ENCODE data around the gene IGFBP2.

DNA sequence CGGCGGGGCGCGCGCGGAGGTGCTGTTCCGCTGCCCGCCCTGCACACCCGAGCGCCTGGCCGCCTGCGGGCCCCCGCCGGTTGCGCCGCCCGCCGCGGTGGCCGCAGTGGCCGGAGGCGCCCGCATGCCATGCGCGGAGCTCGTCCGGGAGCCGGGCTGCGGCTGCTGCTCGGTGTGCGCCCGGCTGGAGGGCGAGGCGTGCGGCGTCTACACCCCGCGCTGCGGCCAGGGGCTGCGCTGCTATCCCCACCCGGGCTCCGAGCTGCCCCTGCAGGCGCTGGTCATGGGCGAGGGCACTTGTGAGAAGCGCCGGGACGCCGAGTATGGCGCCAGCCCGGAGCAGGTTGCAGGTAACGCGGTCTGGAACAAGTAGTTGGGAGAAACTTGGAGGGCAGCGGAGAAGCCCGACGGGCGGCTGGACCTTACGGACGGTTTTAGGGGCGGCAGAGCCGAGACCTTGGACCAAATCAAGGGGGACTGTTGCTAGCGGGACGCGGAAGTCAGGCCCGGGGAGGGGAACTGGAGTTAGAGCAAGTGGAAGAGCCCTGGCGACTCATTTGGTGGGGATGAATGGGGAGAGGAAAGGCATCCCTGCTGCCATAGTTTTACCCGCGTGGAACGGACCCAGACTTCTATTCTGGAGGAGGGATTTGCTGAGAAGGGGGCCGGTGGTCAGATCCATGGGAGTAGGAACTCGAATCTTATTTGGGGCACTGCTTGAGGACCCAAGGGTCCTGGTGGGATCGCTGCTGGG is 573 bp downstream of the IGFBP2 start:
- TF ChIP-seq, protein P1, sequence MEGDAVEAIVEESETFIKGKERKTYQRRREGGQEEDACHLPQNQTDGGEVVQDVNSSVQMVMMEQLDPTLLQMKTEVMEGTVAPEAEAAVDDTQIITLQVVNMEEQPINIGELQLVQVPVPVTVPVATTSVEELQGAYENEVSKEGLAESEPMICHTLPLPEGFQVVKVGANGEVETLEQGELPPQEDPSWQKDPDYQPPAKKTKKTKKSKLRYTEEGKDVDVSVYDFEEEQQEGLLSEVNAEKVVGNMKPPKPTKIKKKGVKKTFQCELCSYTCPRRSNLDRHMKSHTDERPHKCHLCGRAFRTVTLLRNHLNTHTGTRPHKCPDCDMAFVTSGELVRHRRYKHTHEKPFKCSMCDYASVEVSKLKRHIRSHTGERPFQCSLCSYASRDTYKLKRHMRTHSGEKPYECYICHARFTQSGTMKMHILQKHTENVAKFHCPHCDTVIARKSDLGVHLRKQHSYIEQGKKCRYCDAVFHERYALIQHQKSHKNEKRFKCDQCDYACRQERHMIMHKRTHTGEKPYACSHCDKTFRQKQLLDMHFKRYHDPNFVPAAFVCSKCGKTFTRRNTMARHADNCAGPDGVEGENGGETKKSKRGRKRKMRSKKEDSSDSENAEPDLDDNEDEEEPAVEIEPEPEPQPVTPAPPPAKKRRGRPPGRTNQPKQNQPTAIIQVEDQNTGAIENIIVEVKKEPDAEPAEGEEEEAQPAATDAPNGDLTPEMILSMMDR (conservative IDR thresholded peaks at IDR 0.05; ENCODE audit: low read depth in 2 of 2) = no peak
- TF ChIP-seq, protein P2, sequence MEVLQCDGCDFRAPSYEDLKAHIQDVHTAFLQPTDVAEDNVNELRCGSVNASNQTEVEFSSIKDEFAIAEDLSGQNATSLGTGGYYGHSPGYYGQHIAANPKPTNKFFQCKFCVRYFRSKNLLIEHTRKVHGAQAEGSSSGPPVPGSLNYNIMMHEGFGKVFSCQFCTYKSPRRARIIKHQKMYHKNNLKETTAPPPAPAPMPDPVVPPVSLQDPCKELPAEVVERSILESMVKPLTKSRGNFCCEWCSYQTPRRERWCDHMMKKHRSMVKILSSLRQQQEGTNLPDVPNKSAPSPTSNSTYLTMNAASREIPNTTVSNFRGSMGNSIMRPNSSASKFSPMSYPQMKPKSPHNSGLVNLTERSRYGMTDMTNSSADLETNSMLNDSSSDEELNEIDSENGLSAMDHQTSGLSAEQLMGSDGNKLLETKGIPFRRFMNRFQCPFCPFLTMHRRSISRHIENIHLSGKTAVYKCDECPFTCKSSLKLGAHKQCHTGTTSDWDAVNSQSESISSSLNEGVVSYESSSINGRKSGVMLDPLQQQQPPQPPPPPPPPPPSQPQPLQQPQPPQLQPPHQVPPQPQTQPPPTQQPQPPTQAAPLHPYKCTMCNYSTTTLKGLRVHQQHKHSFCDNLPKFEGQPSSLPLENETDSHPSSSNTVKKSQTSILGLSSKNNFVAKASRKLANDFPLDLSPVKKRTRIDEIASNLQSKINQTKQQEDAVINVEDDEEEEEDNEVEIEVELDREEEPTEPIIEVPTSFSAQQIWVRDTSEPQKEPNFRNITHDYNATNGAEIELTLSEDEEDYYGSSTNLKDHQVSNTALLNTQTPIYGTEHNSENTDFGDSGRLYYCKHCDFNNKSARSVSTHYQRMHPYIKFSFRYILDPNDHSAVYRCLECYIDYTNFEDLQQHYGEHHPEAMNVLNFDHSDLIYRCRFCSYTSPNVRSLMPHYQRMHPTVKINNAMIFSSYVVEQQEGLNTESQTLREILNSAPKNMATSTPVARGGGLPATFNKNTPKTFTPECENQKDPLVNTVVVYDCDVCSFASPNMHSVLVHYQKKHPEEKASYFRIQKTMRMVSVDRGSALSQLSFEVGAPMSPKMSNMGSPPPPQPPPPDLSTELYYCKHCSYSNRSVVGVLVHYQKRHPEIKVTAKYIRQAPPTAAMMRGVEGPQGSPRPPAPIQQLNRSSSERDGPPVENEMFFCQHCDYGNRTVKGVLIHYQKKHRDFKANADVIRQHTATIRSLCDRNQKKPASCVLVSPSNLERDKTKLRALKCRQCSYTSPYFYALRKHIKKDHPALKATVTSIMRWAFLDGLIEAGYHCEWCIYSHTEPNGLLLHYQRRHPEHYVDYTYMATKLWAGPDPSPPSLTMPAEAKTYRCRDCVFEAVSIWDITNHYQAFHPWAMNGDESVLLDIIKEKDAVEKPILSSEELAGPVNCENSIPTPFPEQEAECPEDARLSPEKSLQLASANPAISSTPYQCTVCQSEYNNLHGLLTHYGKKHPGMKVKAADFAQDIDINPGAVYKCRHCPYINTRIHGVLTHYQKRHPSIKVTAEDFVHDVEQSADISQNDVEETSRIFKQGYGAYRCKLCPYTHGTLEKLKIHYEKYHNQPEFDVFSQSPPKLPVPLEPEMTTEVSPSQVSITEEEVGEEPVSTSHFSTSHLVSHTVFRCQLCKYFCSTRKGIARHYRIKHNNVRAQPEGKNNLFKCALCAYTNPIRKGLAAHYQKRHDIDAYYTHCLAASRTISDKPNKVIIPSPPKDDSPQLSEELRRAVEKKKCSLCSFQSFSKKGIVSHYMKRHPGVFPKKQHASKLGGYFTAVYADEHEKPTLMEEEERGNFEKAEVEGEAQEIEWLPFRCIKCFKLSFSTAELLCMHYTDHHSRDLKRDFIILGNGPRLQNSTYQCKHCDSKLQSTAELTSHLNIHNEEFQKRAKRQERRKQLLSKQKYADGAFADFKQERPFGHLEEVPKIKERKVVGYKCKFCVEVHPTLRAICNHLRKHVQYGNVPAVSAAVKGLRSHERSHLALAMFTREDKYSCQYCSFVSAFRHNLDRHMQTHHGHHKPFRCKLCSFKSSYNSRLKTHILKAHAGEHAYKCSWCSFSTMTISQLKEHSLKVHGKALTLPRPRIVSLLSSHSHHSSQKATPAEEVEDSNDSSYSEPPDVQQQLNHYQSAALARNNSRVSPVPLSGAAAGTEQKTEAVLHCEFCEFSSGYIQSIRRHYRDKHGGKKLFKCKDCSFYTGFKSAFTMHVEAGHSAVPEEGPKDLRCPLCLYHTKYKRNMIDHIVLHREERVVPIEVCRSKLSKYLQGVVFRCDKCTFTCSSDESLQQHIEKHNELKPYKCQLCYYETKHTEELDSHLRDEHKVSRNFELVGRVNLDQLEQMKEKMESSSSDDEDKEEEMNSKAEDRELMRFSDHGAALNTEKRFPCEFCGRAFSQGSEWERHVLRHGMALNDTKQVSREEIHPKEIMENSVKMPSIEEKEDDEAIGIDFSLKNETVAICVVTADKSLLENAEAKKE (CRISPR knock-in tag; IDR thresholded peaks at IDR 0.05) = no peak
- no peak for TF ChIP-seq JUNB (IDR thresholded peaks at IDR 0.05; ENCODE audit: unreplicated experiment)
- TF ChIP-seq, protein P3, sequence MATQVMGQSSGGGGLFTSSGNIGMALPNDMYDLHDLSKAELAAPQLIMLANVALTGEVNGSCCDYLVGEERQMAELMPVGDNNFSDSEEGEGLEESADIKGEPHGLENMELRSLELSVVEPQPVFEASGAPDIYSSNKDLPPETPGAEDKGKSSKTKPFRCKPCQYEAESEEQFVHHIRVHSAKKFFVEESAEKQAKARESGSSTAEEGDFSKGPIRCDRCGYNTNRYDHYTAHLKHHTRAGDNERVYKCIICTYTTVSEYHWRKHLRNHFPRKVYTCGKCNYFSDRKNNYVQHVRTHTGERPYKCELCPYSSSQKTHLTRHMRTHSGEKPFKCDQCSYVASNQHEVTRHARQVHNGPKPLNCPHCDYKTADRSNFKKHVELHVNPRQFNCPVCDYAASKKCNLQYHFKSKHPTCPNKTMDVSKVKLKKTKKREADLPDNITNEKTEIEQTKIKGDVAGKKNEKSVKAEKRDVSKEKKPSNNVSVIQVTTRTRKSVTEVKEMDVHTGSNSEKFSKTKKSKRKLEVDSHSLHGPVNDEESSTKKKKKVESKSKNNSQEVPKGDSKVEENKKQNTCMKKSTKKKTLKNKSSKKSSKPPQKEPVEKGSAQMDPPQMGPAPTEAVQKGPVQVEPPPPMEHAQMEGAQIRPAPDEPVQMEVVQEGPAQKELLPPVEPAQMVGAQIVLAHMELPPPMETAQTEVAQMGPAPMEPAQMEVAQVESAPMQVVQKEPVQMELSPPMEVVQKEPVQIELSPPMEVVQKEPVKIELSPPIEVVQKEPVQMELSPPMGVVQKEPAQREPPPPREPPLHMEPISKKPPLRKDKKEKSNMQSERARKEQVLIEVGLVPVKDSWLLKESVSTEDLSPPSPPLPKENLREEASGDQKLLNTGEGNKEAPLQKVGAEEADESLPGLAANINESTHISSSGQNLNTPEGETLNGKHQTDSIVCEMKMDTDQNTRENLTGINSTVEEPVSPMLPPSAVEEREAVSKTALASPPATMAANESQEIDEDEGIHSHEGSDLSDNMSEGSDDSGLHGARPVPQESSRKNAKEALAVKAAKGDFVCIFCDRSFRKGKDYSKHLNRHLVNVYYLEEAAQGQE (IDR thresholded peaks at IDR 0.05; ENCODE audit: unreplicated experiment) = no peak
- no peak for TF ChIP-seq EZH2 (IDR thresholded peaks at IDR 0.05; ENCODE audit: low read depth, unreplicated experiment)
- no peak for TF ChIP-seq POLR2AphosphoS5 (IDR thresholded peaks at IDR 0.05; ENCODE audit: low read depth)
- TF ChIP-seq, protein P4, sequence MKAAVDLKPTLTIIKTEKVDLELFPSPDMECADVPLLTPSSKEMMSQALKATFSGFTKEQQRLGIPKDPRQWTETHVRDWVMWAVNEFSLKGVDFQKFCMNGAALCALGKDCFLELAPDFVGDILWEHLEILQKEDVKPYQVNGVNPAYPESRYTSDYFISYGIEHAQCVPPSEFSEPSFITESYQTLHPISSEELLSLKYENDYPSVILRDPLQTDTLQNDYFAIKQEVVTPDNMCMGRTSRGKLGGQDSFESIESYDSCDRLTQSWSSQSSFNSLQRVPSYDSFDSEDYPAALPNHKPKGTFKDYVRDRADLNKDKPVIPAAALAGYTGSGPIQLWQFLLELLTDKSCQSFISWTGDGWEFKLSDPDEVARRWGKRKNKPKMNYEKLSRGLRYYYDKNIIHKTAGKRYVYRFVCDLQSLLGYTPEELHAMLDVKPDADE (IDR thresholded peaks at IDR 0.05) = no peak
- no peak for TF ChIP-seq CREB1 (CRISPR knock-in tag; IDR thresholded peaks at IDR 0.05; ENCODE audit: low read depth)
- no peak for TF ChIP-seq EZH2phosphoT487 (IDR thresholded peaks at IDR 0.05; ENCODE audit: unreplicated experiment)
